GM23248 (cell line): ENCODE results near the gene SLC44A5.

Source experiments
- EZH2 ChIP-seq: fragments of 200-600 bp; sonication (generic); IDR thresholded peaks from 2 replicates; pipeline ENCODE4 v1.6.1; 2018; ENCODE audit warnings: antibody characterized with exemption, mild to moderate bottlenecking; ENCODE audit not compliant: insufficient read depth, poor library complexity, severe bottlenecking
- EZH2phosphoT487 ChIP-seq: fragments of 200-600 bp; sonication (generic); IDR thresholded peaks from 2 replicates; pipeline ENCODE4 v1.6.1; 2018; ENCODE audit warnings: antibody characterized with exemption, moderate library complexity, mild to moderate bottlenecking, low read depth; ENCODE audit not compliant: insufficient read depth

DNA sequence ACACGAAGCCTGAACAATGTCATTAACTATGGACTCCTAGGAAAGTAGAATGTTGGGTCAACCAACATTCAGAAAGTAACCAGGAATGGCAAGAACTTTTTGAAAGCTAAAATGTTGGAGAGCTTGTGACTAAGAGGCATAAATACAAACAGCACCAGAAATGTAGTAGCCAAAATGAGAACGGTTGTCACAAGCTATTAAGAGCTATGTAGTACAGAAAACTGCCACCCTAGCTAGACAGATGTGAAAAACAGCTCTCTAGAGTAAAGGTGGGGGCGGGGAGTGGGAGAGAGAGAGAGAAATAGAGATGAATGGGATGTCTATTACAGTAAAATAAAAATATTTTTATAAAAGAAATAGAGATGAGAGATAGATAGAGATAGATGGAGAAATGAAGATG lies 35.1 kb downstream of the SLC44A5 start:
- no peak for TF ChIP-seq EZH2
- no peak for TF ChIP-seq EZH2phosphoT487
